GM12878 (cell line): Measurements from ENCODE around the gene PTGR3. TPM values are rescaled to one million over a fixed set of nuclear protein-coding genes. Genes with fewer than 3 reads are reported as not detected.

Source experiments
- ATAC-seq: fragments of 200-7000 bp; cut with Tn5 transposase; 3 replicates; pipeline ENCODE4 v1.9.1; 2020; ENCODE audit warnings: mild to moderate bottlenecking, moderate library complexity
- BruUV-seq: library from RNA; stranded (reverse); fragments of 400-500 nt; replicated peaks from 2 replicates; lab custom pipeline; 2021; lab: Mats Ljungman, UMichigan
- CTCF ChIA-PET: fragments of 300-600 bp; sonication (Branson Sonifier 250); formaldehyde crosslinking; extraction: SDS; loops from one replicate; lab custom pipeline; 2021; ENCODE audit warnings: inconsistent platforms; lab: Yijun Ruan, JAX
- POLR2A ChIA-PET: fragments of 350-600 bp; formaldehyde crosslinking; extraction: SDS; loops from one replicate; lab custom pipeline; 2021; ENCODE audit warnings: inconsistent platforms; lab: Charles Lee
- RAD21 ChIA-PET: fragments of 300-600 bp; sonication (Branson Sonifier 250); formaldehyde crosslinking; loops from one replicate; lab custom pipeline; 2023; ENCODE audit warnings: antibody characterized with exemption; ENCODE audit not compliant: unreplicated experiment; lab: Charles Lee
- SMC1A ChIA-PET: fragments of 300-600 bp; sonication (Branson Sonifier 250); formaldehyde crosslinking; loops from one replicate; lab custom pipeline; 2023; ENCODE audit not compliant: unreplicated experiment, uncharacterized antibody; lab: Charles Lee
- DNase-seq: peaks from one replicate; pipeline ENCODE4 v3.0.0-alpha.2; 2011; ENCODE audit warnings: low read depth, low spot score
- FAIRE-seq: peaks from 3 replicates; lab custom pipeline; 2011; peaks lifted over from hg19 to GRCh38; lab: Jason Lieb, UNC
- H2AFZ ChIP-seq: 2 replicates; pipeline ENCODE4 v1.6.0; 2011; ENCODE audit warnings: low read depth, low read length, control low read depth; ENCODE audit not compliant: control insufficient read depth
- H3K27ac ChIP-seq: 2 replicates; pipeline ENCODE4 v1.5.1; 2011; ENCODE audit warnings: control low read depth; ENCODE audit not compliant: control insufficient read depth, insufficient read depth
- H3K27me3 ChIP-seq, 2 experiments: replicated peaks in 1 of 2; 2 replicates each; pipeline versions ENCODE4 v1.6.0 to v1.6.1; 2011; ENCODE audit warnings: low read length in 1 of 2; ENCODE audit not compliant: control insufficient read depth in 2 of 2, insufficient read depth in 2 of 2
- H3K36me3 ChIP-seq, 2 experiments: 2 replicates each; pipeline ENCODE4 v1.5.1; 2011; ENCODE audit warnings: low read length in 1 of 2; ENCODE audit not compliant: control insufficient read depth in 2 of 2, insufficient read depth in 2 of 2
- H3K4me1 ChIP-seq: 2 replicates; pipeline ENCODE4 v1.6.1; 2011; ENCODE audit warnings: mild to moderate bottlenecking, low read length, moderate library complexity, mixed read lengths; ENCODE audit not compliant: control insufficient read depth, insufficient read depth
- H3K4me2 ChIP-seq: 2 replicates; pipeline ENCODE4 v1.6.0; 2011; ENCODE audit warnings: control low read depth; ENCODE audit not compliant: control insufficient read depth, insufficient read depth
- H3K4me3 ChIP-seq: fragments of 200-600 bp; sonication (generic); 2 replicates; pipeline ENCODE4 v1.5.1; 2016
- H3K79me2 ChIP-seq: 2 replicates; pipeline ENCODE4 v1.6.0; 2011; ENCODE audit warnings: low read length; ENCODE audit not compliant: control insufficient read depth, insufficient read depth
- H3K9ac ChIP-seq: 2 replicates; pipeline ENCODE4 v1.8.0; 2011; ENCODE audit warnings: low read length, control low read depth, mixed read lengths; ENCODE audit not compliant: control insufficient read depth, insufficient read depth
- H3K9me3 ChIP-seq: replicated peaks from 3 replicates; pipeline ENCODE4 v1.5.1; 2011; ENCODE audit warnings: mild to moderate bottlenecking, low read length; ENCODE audit not compliant: control insufficient read depth, insufficient read depth
- H4K20me1 ChIP-seq: 2 replicates; pipeline ENCODE4 v1.6.0; 2011; ENCODE audit not compliant: control insufficient read depth, insufficient read depth
- BMI1 ChIP-seq: fragments of 450-650 bp; IDR thresholded peaks from 2 replicates; pipeline ENCODE4 v1.6.1; 2016; ENCODE audit warnings: mild to moderate bottlenecking, moderate library complexity, borderline replicate concordance
- BRCA1 ChIP-seq: IDR thresholded peaks from 2 replicates; pipeline ENCODE4 v1.6.1; 2011; ENCODE audit warnings: low read depth, low read length, improper control_type of control experiment
- CEBPB ChIP-seq, 2 experiments: fragments of 150-350 bp in 1 of 2; IDR thresholded peaks; 2 replicates each; pipeline ENCODE4 v1.6.1; 2012 to 2014; ENCODE audit warnings: low read depth in 2 of 2, low read length in 2 of 2, borderline replicate concordance in 1 of 2, inconsistent platforms in 1 of 2
- CHD1 ChIP-seq: IDR thresholded peaks from 2 replicates; pipeline ENCODE4 v1.6.1; 2012; ENCODE audit warnings: low read depth, low read length, improper control_type of control experiment
- SP1 ChIP-seq: IDR thresholded peaks from one replicate; pipeline ENCODE4 v1.6.1; 2011; ENCODE audit warnings: low read depth, low read length
- ZBTB11 ChIP-seq: fragments of 450-650 bp; formaldehyde crosslinking; IDR thresholded peaks from 2 replicates; pipeline ENCODE4 v1.5.0; 2022; ENCODE audit warnings: mild to moderate bottlenecking, missing genetic modification characterization
- WGBS: methylation state at CpG from one replicate; pipeline ENCODE4 v1.1.6; 2016; ENCODE audit warnings: low lambda C conversion rate; ENCODE audit not compliant: insufficient replicate concordance, insufficient coverage; ENCODE audit errors: missing lambda C conversion rate; 5-methylcytosine and 5-hydroxymethylcytosine counted together
- in situ Hi-C: fragments of 300-500 bp; cut with MboI; formaldehyde crosslinking; loops from 9 replicates; pipeline ENCODE4 v1.14.3; 2018; ENCODE audit warnings: mixed read lengths
- intact Hi-C: fragments of 100-400 bp; cut with micrococcal nuclease; formaldehyde crosslinking; loops from one replicate; pipeline ENCODE4 v1.14.2; 2022; ENCODE audit not compliant: unreplicated experiment
- polyA plus RNA-seq, 11 experiments: library from polyadenylated mRNA; depleted of rRNA in 4 of 11; unstranded in 6 of 11; stranded (reverse) in 5 of 11; fragments of >200 nt; fragmentation: Nextera tagmentation in 4 of 11; fragmentation: Illumina TruSeq in 1 of 11; extraction: Ambion mirVana in 4 of 11; extraction: Trizol in 1 of 11; gene quantifications; 1 replicate in 1 of 11; 2 replicates in 10 of 11; pipeline versions ENCODE4 v1.2.1 to v1.2.3, GENCODE V29; 2011 to 2016; ENCODE audit warnings: inconsistent platforms in 2 of 11, missing spikeins in 2 of 11, low read depth in 1 of 11
- total RNA-seq, 4 experiments: library from RNA; depleted of rRNA in 3 of 4; stranded (reverse); fragments of >200 nt in 3 of 4; fragmentation: Illumina TruSeq in 1 of 4; extraction: Trizol in 1 of 4; gene quantifications; 2 replicates each; pipeline versions ENCODE4 v1.2.1 to v1.2.3, GENCODE V29; 2013 to 2021

Gene PTGR3
- total and polyA plus RNA-seq, 10 of the 15 experiments (the other 5 are each of a cell fraction or from before 2014, with no cell fraction given) = 6.2 to 69.8 (median 21.9) TPM

- FAIRE-seq (no peak), DNase-seq (no peak), ATAC-seq (no peak)
- intact Hi-C loops (no loop called here), in situ Hi-C loops (no loop called here)
- WGBS = 83% methylated on average over 10 of the region's 10 CpGs
- H3K79me2 ChIP-seq = no peaks in the 10 kb centered on the region
- H3K9ac ChIP-seq = no peak overlapping the region
- H2AFZ ChIP-seq = no peak overlapping the region
- SMC1A ChIA-PET = no interaction called here
- RAD21 ChIA-PET = no interaction called here
- no peak overlapping the region for H3K4me3 ChIP-seq
- BruUV-seq = no TSS peak
- CTCF ChIA-PET = no interaction called here
- POLR2A ChIA-PET = no interaction called here
- no peak for TF ChIP-seq SP1
- TF ChIP-seq BRCA1 = no peak
- TF ChIP-seq BMI1 = no peak
- no peak for TF ChIP-seq CHD1
- no peak for TF ChIP-seq ZBTB11 (CRISPR knock-in tag)
- TF ChIP-seq CEBPB (IDR thresholded peaks at IDR 0.05; ENCODE audit: borderline replicate concordance in 1 of 2, low read depth in 2 of 2, low read length in 2 of 2) = no peak
- no peaks in the 10 kb centered on the region for H3K9me3 ChIP-seq
- H4K20me1 ChIP-seq = no peaks in the 10 kb centered on the region
- no peak overlapping the region for H3K27ac ChIP-seq
- no peaks in the 10 kb centered on the region for H3K27me3 ChIP-seq
- H3K4me2 ChIP-seq = no peak overlapping the region
- H3K4me1 ChIP-seq = no peaks in the 10 kb centered on the region
- no peaks in the 10 kb centered on the region for H3K36me3 ChIP-seq
These were observed 29.8 kb upstream of the PTGR3 start for GRCh38 chr18:75238786-75239185.
